Measurements from ENCODE around the gene HES5. TPM values are rescaled to one million over a fixed set of nuclear protein-coding genes. Genes with fewer than 3 reads are reported as not detected.

The HES5 gene
- total RNA-seq, 2 donors from 2014 or later, result 0.24 to 0.32 TPM

DNA sequence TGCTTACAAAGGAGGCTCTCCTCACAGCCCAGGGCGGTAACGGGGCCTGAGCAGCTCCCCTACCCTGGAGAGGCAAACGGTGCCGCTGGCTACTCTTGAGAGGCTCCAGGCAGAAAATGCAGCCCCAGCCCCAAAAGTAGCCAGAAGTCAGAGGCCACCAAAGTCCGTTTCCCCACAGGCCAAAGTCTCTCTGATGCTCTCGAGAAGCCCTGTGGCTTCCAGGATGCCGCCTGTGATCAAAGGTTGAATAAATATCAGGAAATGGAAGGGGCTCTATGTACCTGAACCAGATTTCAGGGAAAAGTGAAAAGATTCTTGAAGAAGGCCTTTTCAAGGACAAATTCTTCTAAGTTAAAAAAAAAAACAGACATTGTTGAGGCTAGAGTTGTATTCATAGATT lies 7.8 kb downstream of the HES5 start:
- intact Hi-C loops (cut with DNase I), result no loop called here
- no peak for DNase-seq (ENCODE audit: low spot score)

DNA sequence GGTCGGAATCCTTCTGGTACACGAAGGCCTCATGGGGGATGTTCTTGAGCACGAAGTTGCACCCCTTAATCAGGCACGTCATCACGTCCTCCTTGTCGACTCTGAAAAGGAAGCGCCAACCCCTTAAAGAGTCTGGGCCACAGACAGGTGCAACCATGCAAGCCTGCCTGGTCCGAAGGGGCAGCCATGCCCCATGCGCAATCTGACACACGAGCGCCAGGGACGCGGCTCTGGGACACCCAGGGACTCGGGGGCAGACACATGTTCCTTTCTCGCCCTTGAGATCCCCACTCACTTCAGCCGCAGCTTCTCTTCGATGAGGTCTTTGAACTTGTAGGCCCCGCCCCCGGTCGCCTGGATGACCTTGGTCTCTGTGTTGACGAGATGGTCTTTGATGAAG lies 9.3 kb downstream of the HES5 start:
- no peak for DNase-seq (ENCODE audit: low spot score)
- intact Hi-C loops (cut with DNase I), result no loop called here

DNA sequence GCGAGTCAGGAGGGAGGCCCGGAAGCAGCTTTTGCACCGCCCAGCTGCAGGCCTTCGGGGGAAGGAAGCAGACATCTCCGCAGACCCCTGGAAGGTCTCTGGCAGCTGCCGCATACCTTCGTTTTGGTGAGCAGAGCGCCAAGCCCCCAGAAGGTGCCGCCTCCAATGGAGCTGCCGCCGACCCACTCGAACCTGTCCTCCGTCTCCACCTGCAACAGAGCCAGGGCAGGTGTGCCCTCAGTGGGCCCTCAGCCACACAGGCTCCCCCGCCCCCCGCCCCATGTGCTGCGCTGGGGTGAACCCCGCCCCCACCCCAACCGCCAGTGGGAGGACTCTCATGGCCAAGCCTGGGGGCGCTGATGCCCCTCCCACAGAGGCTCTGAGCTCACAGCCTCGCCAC lies 9.9 kb downstream of the HES5 start:
- DNase-seq (ENCODE audit: low spot score), result no peak
- intact Hi-C loops (cut with DNase I), result no loop called here

GRCh38 chr1:2519729-2520128 lies 10.3 kb downstream of the HES5 start:
- DNase-seq (ENCODE audit: low spot score), result no peak
- intact Hi-C loops (cut with DNase I), result no loop called here

GRCh38 chr1:2519029-2519685 lies 10.9 kb downstream of the HES5 start:
- DNase-seq (ENCODE audit: low spot score), result no peak
- intact Hi-C loops (cut with DNase I), result no loop called here

DNA sequence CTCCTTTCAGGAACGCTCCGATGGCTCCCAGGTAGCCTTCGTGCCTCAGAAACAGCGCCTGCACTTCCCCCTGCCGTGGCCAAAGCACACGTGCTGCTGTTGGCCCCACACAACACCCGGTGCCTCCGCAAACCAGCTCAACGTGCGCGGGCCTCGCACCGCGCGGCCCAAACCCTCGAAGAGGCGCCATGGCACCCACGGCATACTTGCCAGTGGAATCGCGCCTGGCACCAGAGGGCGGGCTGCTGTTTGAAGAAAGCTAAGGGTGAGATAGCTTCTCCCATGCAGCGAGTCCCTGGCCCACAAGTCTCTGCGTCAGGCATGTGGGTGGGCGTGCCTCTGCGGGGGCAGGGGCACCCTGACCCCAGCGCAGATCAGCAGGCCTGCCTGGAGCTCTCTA lies 11.5 kb downstream of the HES5 start:
- DNase-seq (ENCODE audit: low spot score), result no peak
- intact Hi-C loops (cut with DNase I), result no loop called here

DNA sequence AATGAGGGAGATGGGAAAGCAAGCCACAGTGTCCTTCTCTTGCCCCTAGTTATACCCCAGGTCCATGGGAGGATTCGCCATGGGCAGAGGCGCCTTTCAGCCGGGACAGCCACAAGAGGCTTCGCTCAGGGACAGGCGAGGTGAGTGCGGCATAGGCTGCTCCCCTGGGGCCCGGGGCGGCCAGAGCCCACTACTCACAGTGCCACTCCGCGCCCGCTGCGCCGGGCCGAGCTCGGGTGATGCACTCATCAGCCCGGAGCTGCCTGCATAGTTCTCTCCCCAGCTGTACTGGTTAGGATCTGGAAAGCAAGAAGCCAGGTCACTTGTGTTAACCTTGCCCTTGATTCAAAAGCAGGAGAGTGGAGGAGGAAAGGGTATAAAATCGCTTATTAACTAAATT lies 12.1 kb downstream of the HES5 start:
- intact Hi-C loops (cut with DNase I), result no loop called here
- DNase-seq (ENCODE audit: low spot score), result no peak

- DNase-seq (ENCODE audit: low spot score), result no peak
- intact Hi-C loops (cut with DNase I), result no loop called here
Measured at GRCh38 chr1:2516946-2517345, 13.1 kb downstream of the HES5 start.

DNA sequence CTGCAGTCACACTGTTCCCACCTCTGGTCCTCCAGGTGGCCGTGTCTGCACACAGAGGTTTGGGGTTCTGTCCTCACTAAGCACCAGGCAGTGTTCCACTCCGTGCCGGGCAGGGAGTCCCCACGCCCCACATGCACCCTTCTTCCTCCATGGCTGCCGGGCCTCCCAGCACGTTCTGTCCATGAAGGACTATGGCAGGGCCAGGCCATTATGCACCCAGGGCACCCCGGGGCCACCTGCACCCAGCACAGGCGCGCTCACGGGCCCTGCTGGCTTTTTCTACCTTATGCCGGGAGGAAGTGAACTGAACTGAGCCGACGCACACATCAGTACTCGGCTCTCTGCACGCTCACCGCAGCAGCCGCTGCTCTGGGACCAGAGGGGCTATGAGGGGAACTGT lies 13.9 kb downstream of the HES5 start:
- intact Hi-C loops (cut with DNase I), result no loop called here
- DNase-seq (ENCODE audit: low spot score), result no peak

DNA sequence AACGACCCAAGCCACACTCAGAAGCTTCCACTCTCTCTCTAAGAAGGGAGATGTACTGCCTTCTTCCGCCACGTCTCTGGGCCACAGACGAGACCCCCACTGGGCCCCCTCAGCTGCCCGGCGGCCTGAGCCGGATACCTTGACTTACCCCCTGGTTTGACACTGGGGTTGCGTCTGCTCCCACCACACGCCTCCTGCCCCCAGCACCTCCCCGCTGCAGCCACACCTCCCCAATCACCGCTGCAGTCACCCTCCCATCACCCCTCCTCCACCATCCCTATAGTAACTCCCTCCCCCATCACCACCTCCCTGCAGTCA lies 14.3 kb downstream of the HES5 start:
- DNase-seq (ENCODE audit: low spot score), result no peak
- intact Hi-C loops (cut with DNase I), result no loop called here

- DNase-seq (ENCODE audit: low spot score), result no peak
- intact Hi-C loops (cut with DNase I), result no loop called here
Measured at GRCh38 chr1:2514863-2515762, 14.9 kb downstream of the HES5 start.

- intact Hi-C loops (cut with DNase I), result no loop called here
- no peak for DNase-seq (ENCODE audit: low spot score)
Measured at GRCh38 chr1:2513939-2514652, 16.0 kb downstream of the HES5 start.

DNA sequence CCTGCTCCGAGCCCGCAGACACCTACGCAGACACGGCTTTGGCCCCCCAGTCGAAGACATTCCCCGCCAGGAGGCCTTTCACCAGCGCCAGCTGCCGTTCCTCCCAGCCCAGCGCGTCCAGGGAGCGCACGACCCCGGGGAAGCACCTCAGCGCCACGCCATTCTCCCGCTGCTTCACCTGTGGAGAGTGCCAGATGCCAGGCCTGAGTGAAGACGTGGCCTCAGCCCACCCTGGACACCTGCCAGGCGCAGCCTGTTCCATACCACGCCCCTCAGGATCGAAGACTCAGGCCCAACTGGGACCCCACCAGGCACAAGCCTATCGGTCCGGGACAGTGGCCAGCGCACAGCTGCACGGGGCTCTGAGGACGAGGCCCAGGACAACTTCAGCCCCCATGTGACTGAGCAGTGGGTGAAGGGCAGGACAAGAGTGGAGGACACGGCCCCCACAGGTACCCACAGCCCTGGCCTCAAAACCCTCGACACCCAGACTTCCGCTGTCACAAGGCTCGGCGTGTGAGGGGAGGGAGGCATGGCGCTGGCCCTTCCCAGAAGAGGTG lies 17.1 kb downstream of the HES5 start:
- intact Hi-C loops (cut with DNase I), result no loop called here
- DNase-seq (ENCODE audit: low spot score), result no peak

DNA sequence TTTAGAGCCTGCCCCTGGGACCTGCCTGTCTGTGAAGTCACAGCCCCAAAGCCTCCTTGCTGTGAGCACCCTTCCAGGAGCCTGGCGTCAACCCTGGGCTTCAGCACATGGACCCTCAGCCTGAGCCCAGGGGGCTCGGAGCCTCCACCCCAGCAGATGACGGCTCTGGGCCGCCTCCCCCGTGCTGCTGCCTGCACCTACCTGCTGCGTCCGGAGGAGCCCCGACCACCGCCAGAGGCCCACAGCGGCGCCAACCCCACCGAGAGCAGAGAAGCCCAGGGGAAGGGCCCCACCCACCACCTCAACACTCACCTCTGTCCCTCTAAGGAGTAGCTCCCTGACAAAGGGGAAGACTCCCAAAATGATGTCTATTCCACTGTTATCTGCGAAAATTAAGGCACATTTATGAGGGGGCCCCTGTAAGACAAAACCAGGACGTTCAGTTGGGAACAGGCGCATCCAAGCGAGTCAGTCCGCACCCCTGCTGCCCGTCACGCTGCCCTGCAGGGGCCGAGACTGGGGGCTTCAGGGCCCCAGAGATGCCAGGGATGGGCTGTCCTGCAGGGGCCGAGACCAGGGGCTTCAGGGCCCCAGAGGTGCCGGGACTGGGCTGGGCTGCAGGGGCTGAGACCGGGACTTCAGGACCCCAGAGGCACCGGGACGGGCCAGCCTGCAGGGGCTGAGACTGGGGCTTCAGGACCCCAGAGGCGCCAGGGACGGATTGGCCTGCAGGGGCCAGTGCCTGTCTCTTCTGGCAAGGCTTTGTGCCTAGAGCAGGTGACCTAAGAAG lies 19.5 kb downstream of the HES5 start:
- DNase-seq (ENCODE audit: low spot score), result no peak
- intact Hi-C loops (cut with DNase I), result no loop called here

- intact Hi-C loops (cut with DNase I), result no loop called here
- DNase-seq (ENCODE audit: low spot score), result no peak
Measured at GRCh38 chr1:2509589-2509988, 20.5 kb downstream of the HES5 start.

DNA sequence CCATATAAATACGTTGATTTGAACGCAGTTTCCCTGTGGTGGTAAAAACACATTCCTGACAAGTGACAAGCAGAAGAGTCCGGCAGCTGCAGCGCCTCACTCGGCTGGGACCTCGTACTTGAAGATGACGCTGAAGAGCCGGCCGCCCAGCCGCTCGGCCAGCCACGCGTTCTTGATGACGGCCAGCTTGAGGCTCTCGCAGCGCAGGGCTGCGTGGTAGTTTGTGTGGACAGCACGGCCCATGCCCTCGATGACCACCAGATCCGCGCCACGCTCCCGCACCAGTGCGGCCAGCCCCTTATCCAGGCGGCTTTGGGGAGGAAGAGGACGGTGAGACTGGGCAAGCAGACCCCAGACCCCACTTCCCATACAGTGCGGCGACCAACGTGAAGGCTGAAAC lies 21.3 kb downstream of the HES5 start:
- intact Hi-C loops (cut with DNase I), result no loop called here
- no peak for DNase-seq (ENCODE audit: low spot score)

DNA sequence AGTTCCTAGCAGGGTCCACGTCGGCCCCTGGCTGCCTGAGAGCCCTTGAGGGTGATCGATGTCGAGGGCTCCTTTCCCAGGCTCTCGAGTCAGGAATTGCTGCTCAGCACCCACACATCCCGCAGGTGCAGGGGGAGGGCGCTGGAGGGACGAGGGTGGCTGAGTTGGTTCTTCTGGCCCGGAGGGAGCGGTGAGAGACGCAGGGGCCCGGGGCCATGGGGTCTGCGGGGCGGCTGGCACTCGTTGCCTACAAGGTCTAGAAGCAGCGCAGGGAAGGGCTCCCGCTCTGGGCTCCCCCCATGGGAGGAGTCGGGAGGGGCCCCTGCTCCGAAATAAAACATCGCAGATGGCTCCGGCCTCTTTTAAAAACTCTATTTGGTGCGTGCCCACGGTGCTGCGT lies 21.9 kb downstream of the HES5 start:
- intact Hi-C loops (cut with DNase I), result no loop called here

DNA sequence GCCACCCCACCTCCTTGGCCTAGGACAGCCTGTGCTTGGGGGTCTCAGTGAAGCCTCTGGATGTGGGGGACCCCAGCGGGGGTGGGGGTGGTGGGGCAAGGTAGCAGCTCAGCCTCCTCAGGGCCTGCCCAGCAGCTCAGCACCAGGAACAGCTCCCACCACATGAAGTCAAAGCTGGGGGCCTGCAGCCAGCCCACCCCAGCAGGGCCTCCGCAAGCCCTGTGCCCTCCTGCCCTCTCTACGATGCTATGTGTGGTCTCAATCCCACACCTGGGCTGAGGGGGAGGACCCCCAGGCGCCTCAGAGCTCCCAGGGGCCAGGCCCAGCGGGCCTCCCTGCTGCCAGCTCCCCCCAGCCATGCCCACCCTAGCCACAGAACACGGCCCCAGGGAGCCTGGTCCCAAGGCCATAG lies 22.3 kb downstream of the HES5 start:
- no peak for DNase-seq (ENCODE audit: low spot score)
- intact Hi-C loops (cut with DNase I), result no loop called here

More for the DNA sequence above, 21.9 kb downstream of the HES5 start:
- DNase-seq (ENCODE audit: low spot score), result no peak

- intact Hi-C loops (cut with DNase I), result no loop called here
- no peak for DNase-seq (ENCODE audit: low spot score)
Measured at GRCh38 chr1:2506901-2507565, 23.0 kb downstream of the HES5 start.

Measured in posterior vena cava (tissue), 2 donors.